ENCODE results near the gene SLC30A9.

The SLC30A9 gene

DNA sequence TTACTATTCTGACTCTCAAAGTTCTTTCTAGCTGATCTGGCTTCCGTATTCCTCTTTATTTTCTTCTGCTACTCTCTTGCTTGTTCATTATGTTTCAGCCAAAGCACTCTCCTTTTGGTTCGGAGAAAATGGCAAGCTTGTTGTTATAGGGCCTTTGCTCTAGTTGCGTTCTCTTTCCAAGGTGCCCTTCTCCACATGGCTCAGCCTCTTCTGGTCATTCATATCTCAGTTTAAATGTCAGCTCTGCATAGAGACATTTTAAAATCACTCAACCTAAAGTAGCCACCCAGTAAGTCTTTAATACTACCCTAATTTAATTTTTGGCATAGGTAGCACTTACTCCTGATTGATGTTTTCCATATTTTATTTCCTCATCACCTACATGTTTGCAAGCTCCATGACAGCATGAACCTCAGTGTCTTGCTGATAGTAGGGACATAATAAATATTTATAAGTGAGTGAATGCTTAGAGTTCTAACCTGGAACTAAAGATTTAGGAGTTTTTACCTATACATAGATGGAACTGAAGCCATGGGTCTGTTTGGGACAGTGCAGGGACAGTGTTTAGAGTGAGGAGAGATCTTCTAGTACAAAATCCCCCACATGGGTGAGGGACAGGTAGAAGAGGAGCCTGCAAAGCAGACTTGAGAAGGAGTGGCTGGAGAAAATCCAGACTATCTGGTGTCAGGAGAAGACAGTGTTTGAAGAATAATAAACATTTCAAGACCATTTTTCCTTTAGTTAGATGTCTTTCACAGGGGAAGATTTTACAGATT lies 17.9 kb downstream of the SLC30A9 start:
- no peak for DNase-seq

DNA sequence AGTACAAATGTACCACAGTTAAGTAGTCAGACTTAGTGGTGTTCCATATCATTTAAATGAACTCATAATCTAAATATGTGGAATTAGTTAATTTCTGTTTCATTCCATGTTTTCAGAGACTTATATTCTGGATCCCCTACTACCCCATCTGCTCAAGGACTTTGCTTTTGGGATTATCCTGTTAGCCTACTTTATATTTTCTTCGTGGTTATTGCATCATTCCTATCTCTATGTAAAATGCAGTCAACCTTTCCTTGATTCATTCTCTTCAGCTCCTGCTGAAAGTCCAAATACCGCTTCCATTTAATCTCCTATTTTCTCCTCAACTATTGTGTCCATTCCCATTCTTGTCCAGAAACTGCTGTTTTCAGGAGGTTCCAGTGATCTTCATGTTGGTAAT lies 25.1 kb downstream of the SLC30A9 start:
- no peak for DNase-seq

DNA sequence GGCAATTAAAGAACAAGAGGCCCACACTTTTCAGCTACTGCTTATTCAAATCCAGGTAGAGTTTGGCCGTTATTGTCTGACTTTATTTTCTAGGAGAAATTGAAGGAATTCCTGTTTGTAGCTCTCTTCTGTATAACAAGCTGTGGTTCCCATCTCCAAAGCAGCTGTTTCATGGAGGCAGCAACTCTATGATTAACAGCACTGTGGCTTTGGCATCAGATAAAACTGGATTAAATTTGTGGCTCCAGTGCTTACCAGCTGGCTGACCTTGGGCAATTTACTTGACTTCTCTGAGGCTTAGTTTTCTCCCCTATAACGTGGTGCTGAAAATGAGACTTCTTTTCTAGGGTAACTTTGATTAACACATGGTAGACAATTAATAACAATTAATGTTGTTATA lies 28.1 kb downstream of the SLC30A9 start:
- DNase-seq, result no peak

DNA sequence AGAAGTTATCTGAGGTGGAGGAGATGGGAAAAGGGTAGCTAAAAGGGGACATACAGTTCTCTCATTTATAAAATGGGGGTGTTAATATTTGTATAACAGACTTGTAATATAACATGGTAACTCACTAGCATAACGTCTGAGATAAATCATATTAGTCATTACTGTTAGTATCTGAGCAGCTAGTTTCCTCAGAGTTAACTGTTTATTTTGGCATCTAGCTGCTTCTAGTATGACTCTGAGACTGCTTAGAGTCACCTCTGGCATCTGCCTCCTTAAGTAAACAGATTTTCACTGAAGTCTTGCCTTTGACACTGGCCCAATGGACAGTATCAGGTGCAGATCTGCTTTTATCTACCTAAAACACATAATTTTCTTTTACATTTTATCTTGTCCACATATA lies 58.1 kb downstream of the SLC30A9 start:
- no peak for DNase-seq

DNA sequence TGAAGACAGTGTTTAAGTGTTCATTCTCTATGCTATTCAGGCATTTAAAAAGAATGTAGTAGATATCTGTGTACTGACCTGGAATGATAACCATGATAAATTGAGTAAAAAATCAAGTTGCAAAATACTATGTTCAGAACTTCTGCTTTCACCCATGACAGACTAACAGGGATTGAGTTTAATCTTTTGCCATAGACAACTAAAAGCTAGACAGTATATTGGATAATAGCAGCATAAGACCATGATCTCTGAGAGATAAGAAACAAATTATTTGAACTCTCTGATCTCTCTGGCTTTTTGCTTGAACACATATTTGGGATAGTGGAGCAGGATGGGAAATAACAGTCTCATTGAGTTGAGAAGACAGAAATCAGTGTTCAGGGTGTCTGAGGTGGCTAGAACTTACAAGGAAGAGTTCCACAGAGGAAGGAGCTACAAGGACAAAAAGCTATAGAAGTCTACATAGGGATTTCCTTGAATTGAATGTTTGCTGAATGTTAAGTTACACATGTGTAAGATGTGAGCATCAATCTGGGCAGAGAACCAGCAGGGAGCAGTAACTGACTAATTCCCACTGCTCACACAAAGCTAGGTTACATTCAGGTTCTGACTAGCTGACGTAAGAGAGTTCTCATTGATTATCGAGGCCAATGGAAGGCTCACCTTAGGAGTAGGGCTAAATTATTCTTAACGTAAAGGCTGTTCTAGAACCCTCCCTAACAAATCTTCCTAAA lies 60.4 kb downstream of the SLC30A9 start:
- no peak for DNase-seq

DNA sequence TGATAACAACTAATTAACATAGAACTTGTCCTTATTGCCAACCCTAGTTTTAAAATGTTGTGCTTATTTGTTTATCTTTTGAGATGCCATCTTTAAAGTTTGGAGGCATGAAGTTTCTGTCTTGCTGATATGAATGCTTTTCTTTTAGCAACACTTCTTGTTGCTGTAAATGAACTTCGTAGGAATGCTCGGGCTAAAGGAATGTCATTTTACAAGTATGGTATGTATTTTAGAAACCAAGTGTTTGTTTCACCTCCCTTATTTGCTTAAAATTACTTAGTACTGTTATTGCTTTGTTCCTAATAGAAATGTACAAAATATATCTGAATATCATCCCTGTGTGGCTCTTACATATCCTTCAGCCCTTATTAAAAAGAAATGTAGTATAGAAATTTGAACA lies 76.1 kb downstream of the SLC30A9 start:
- no peak for DNase-seq

DNA sequence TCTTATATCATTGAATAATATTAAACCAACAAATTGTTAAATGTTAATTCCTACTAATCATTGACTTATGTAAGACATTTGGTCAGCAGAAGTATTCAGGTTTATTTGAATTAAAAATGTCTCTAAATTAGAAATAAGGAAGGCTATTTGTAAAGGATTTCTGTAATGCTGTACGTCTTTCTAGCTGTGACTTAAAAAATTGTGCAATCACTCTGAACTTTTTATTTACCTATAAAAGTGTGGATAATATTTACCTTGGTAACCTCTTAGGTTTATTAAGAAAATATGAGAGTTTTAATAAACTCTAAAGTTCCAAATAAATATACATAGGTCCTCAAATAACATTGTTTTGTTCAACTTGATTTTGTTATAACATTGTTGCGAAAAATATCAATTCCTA lies 76.9 kb downstream of the SLC30A9 start:
- no peak for DNase-seq

DNA sequence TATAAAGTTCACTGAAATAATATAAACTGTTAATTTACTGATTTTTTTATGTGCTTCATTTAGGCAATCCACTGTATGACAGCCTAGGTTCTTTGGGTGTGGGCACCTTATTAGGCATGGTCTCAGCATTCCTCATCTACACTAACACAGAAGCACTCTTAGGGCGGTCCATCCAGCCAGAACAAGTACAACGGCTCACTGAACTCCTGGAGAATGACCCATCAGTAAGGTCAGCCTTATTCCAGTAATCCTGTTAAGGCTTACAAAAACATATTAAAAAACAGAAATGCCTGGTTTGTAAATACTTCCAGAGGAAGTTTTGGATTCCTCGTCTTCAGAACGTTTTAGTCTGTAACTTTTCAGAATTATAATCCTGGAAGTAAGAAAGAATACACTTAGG lies 80.1 kb downstream of the SLC30A9 start:
- no peak for DNase-seq

DNA sequence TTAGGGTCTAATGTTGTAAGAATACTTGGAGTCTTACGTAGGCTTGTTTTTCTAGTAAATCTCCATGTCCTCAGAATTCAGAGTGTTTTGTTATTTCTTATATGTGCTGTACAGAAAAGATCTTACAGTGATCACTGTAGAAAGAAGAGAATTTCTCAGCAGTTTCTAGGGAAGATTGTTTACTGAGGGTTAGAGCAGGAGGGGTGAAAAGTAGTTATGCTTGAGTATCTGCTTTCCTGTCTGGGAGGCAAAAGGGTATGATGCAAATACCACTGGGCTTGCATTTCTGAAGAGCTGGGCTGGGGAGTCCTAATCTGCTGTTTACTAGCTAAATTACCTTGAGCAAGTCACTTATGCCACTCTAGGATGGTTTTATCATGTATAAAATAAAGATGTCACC lies 84.0 kb downstream of the SLC30A9 start:
- DNase-seq, result no peak

DNA sequence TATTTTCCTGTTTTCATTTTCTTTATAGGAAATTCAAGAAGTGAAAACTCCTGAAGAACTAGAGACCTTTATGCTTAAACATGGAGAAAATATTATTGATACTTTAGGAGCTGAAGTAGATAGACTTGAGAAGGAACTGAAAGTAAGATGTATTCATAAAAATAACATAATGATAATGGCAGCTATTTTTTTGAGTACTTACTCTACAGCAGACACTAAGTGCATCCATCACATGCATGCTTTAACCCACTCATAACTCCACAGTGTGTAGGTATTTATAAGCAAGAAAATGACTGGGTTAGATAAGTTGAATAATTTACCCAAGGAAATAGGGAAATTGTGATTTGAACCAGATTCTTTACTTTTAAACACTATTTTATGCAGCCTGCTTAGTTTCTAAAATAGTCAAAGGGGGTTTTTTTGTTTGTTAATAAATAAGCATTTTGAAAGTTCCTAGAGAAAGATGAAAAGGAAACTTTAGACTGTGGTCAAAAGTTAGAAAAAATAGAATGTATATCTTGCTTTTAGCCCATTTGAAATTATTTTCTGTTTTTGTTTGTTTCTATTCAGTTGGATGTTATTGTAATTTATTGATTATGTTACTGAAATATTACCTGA lies 88.0 kb downstream of the SLC30A9 start:
- no peak for DNase-seq

DNA sequence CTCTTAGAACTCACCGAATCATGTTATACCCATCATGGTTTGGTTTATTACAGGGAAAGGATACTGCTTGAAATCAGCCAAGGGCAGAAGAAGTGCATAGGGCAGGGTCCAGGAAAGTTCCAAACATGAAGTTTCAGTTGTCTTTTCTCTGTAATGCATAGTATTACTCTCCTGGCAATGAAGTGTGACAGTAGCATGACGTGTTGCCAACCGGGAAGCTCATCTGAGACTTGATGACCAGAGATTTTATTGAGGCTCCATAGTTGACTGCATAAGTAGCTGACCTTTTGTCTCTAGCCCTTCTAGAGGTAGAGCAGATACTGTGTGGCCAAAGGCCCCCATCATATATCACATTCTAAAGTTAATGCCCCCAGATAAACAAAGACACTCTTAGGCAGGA lies 90.0 kb downstream of the SLC30A9 start:
- DNase-seq, result no peak

DNA sequence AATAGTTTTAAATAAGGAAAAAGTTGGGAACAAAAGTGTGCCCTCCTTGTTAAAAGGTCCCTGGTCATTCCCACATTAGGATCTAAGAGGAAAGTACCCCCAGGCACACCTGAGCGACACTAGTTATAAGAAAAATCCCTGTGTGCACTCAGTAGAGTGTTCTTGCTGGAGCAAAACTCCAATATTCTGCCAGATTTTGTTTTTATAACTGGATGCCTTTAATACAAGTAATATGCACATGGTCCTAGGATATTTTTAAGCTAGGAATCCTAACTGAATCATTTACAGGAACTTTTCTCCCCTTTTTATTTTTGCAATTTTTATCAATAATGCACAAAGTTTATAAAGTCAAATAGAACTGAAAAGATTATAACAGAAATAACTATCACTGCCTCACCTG lies 93.5 kb downstream of the SLC30A9 start:
- DNase-seq, result no peak

DNA sequence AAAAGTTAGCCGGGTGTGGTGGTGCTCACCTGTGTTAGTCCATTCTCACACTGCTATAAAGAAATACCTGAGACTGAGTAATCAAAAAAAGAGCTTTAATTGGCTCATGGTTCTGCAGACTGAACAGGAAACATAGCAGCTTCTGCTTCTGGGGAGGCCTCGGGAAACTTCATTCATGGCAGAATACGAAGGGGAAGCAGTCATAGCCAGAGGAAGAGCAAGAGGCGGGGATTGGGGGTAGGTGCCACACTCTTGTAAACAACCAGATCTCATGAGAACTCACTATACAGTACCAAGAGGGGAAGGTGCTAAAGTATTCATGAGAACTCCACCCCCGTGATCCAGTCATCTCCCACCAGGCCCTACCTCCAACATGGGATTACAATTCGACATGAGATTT lies 98.1 kb downstream of the SLC30A9 start:
- DNase-seq, result no peak

DNA sequence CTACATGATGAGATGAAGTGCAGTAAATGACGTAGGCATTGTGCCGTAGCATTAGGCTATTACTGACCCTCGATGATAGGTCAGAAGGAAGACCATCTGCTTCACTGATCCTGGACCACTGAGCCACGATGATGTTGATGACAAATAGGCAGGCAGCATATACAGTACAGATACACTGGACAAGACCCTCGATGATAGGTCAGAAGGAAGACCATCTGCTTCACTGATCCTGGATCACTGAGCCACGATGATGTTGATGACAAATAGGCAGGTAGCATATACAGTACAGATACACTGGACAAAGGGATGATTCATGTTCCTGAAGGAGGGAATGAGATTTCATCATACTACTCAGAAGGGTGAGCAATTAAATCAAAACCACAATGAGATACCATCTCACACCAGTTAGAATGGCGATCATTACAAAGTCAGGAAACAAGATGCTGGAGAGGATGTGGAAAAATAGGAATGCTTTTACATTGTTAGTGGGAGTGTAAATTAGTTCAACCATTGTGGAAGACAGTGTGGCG lies 111.2 kb downstream of the SLC30A9 start:
- no peak for DNase-seq

DNA sequence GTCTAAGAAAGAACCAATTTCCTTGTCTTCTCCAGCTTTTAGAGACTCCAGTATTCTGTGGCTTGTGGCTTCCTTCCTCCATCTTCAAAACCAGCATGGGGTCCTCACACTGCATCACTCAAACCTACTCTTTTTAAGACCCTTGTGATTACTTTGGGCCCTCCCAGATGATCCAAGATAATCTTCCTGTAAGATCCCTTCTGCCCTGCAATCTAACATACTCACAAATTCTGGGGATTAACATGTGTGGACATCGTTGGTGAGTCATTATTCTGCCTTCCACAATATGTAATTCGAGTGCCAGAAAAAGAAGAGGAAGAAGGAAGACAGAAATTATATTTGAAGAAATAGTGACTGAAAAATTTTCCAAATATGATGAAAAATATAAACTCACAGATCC lies 114.2 kb downstream of the SLC30A9 start:
- no peak for DNase-seq

DNA sequence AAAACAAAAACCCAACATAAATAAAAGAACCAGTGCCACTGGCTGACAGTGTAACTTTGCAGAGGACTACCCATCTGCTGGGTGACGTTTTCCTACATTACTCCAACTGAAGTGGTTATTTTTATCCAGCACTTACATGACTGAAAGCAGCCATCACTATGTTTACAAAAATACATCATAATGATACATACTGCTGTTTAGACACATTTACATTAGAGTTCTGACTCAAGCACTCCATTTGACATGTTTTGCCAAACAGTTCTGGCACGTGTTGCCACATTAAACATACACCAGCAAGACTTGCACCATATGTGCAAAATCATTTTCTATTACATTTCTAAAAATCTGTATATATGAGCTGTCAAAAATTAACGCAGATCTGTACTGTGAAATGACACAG lies 122.5 kb downstream of the SLC30A9 start:
- DNase-seq, result no peak

DNA sequence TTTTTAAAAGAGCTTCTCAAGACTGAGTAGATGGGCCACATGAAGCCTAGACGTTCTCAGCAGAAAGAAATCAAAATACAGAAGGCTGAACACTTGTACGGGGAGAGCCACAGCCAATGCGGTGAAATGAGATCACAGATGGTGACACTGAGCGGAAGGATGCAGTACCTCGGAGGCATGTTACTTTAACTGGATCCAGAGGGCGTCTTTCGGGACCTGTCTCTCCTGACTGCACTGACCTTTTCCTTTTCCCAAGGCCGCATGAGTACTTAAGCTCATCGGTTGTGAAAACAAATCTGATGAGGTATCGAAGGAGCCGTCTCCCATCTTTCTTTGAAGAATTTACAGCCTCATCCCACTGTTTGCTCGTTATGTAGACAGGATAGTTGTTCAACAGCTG lies 129.6 kb downstream of the SLC30A9 start:
- DNase-seq, result no peak

DNA sequence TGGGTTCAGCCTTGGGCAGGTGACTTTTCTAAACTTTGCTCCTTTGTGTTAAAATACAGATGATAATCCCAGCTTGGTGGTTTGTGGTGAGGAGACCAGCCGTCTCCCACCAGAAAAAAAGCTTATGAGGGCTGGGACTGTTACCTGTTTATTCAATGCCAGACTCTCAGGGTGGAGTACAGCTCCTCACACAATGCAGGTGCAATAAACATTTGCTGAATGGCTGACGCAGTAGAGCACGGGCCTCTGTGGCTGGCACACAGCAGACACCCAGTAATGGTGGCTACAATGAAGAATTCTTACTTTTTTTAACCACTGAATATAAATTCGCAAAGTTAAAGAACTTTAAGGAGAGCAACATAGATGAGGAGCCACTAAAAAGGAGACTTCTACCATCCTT lies 131.9 kb downstream of the SLC30A9 start:
- no peak for DNase-seq

DNA sequence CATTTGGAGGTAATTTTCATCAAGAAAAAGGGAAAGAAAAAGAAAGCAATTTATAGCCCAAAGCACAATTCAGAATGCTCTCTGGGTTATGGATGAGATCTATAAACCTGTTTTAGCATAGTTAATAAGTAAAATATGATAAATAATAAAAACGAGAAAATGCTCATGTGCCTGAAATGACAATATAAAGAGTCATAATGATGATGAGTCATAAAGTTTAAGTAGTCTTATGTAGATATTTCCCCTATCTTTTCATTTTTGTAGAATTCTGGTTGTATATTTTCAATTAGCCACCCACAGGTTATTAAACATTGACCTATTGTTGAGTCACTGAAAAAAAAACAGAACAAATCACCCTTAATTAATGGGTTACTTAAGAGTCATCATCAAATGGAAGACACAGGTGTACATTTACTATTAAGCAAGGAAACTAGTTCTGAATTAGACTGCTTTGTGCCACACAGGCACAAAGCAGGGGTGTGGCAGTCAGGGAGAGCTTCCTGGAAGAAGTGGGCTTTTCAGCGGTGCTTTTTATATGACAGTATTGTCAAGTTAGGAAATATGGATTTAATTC lies 132.8 kb downstream of the SLC30A9 start:
- no peak for DNase-seq

DNA sequence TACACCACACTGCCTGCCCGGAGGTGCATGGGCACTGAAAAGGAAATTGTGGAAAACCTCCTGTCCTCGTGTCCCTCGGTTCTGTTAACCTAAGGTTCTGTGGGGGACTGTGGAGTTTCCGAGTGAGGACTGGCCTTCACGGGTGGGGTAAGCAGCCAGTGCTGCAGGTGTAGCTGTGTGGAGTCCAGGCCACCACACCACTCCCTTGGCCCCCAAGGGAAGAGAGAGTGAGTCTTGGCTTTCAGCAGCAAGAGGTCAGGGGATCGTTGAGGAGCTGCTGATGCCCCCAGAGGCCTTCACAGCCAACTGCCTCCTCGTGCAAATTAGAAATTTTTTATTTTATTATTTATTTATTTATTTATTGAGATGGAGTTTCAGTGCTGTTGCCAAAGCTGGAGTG lies 141.8 kb downstream of the SLC30A9 start:
- DNase-seq, result no peak

DNA sequence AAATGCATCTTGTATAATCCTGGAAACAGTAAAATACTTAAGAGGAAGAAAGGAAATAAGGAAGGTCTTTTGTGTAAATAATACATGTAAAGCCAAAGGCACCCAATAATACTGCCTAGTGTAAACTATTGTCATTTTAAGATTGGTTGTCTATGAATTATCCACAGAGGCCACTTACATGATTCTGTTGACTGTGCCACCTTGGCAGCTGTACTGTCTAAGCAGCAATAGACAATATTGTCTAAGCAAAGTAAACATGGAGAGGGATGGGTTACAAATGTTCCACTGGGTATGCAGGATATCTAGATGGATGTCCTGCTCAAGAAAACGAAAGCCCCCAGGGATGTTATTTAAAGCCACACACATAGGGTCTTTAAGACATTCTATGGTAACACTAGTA lies 142.7 kb downstream of the SLC30A9 start:
- DNase-seq, result no peak

DNA sequence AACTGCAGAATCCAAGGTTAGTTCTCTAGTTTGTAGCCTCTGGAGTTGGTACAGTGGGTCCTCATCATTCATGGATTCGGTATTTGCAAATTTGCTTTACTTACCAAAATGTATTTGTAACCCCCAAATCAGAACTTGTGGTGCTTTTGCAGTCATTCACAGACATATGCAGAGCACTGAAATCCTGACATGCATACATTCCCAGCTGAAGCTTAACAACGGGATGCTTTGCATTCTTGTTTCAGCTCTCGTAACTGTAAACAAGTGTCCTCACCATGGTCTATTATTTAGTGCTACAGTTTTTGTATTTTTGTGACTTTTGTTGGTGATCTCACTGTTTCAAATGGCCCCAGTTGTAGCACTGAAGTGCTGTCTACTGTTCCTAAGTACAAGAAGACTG lies 146.0 kb downstream of the SLC30A9 start:
- DNase-seq, result no peak
